GM12874 (cell line): ENCODE data around the gene CEP19.

Experiments
- TF ChIP-seq, protein P1 (sequence below): IDR thresholded peaks from 2 replicates; pipeline ENCODE4 v1.5.1; 2011; ENCODE audit warnings: low read depth, mild to moderate bottlenecking, control low read depth, low read length, moderate library complexity; ENCODE audit not compliant: insufficient read depth

The CEP19 gene

DNA sequence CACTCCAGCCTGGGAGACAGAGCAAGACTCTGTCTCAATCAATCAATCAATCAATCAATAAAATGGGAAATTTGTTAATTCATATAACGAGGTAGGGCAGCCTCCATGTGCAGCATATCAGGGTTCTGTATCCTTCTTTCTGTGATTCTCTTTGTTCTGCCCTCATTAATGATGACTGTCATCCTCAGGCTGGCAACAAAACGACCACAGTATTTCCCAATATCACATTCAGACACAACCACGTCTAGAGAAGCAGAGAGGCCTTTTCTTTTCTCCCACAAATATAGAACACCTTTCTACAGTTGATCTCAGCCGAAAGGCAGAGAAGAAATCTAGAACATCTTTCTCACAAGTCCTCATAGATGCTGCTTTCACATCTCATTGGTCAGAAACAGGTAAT is 11.2 kb downstream of the CEP19 start:
- TF ChIP-seq, protein P1, sequence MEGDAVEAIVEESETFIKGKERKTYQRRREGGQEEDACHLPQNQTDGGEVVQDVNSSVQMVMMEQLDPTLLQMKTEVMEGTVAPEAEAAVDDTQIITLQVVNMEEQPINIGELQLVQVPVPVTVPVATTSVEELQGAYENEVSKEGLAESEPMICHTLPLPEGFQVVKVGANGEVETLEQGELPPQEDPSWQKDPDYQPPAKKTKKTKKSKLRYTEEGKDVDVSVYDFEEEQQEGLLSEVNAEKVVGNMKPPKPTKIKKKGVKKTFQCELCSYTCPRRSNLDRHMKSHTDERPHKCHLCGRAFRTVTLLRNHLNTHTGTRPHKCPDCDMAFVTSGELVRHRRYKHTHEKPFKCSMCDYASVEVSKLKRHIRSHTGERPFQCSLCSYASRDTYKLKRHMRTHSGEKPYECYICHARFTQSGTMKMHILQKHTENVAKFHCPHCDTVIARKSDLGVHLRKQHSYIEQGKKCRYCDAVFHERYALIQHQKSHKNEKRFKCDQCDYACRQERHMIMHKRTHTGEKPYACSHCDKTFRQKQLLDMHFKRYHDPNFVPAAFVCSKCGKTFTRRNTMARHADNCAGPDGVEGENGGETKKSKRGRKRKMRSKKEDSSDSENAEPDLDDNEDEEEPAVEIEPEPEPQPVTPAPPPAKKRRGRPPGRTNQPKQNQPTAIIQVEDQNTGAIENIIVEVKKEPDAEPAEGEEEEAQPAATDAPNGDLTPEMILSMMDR: no peak

DNA sequence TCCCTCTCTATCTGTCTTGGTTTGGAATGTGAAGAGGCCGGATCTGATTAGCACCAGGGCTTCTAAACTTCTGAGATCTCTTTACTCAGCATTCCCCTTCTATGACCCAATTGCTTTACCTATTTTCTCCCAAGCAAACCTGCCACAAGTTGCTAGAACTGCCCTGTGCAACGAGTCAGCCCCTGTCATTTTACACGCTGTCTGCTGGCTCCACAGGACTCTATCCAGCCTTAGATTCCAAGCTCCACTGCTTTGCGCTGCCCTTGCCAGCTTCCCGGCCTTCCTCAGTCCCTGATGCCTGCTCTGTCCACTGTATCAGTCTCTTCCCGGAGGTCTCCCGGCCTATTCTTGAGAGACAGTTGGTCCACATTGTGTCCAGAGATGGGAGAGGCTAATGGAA is 12.3 kb downstream of the CEP19 start:
- TF ChIP-seq, protein P1: no peak

DNA sequence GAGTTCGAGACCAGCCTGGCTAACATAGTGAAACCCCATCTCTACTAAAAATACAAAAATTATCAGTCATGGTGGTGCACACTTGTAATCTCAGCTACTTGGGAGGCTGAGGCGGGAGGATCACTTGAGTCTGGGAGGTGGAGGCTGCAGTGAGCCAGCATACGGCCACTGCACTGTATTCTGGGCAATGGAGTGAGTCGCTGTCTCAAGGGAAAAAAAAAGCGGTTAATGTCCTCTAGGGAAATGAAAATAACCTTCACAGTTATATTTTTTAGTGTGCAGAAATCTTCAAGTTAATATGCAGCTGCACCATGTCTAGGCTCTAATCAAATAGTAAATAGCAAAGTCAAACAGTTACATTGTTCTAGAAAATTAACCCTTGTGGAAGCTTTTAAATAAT is 14.8 kb downstream of the CEP19 start:
- TF ChIP-seq, protein P1: no peak

DNA sequence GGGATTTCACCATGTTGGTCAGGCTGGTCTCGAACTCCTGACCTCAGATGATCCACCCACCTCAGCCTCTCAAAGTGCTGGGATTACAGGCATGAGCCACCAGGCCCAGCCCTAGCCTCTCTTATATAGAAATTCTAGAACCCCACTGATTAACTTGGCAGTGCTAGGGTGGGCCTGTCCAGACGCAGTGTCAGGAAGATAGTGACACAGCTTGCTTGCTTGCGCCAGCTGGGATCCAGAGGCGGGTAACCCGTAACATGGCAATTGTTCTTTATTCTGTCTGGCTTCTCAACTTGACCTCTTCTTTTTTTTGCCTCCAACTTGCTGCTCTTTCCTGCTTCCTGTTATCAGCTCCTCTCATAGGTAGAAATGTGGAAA is 16.2 kb downstream of the CEP19 start:
- TF ChIP-seq, protein P1: no peak

DNA sequence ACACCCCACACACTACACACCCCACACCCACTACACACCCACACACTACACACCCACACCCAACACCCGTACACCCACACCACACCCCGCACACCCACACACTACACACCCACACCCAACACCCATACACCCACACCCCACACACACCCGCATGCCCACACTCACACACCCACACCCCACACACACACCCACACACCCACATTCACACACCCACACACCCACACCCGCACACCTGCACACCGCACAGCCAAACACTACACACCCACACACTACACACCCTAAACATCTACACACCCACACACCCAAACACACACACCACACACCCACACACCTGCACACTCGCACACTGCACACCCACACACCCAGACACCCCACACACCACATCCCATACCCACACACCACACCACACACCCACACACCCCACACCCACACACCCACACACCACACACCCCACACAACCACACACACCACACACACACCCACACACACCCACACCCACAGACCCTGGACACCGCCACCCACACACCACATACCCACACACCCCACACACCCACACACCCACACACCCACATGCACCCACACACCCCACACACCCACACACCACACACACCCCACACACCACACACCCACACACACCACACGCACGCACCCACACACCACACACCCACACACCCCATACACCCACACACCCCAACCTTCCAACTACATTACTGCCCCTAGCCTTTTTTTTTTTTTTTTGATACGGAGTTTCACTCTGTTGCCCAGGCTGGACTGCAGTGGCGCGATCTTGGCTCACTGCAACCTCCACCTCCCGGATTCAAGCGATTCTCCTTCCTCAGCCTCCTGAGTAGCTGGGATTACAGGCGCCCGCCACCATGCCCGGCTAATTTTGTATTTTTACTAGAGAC is 16.9 kb downstream of the CEP19 start:
- TF ChIP-seq, protein P1: no peak

DNA sequence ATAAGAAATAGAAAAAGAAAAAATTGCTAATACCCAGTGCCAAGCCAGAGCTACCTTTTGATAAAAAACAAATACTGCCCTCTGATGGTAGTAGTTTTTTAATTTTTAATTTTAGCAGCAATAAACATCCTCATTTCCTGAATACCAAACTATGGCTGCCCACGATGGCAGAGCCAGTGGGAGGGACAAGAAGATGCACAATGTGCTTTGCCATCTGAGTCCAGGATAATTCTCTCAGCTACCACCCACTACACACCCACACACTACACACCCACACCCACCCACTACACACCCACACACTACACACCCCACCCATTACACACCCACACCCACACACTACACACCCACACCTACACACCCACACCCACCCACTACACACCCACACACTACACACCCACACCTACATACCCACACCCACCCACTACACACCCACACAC is 17.8 kb downstream of the CEP19 start:
- TF ChIP-seq, protein P1: no peak

DNA sequence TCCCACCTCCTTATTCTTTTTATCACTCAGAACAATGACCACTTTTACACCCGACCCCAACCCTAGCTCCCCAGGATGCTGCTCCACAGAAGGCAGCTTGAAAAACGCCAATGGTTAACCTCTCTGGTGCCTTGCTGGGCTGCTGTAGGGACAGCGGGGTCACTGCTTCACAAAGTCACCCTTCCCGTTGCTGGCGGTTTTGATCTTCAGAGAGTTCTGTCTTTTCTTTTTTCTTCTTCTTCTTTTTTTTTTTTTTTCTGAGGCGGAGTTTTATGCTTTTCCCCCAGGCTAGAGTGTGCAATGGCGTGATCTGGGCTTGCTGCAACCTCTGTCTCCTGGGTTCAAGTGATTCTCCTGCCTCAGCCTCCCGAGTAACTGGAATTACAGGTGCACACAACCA is 20.7 kb downstream of the CEP19 start:
- TF ChIP-seq, protein P1: no peak
